Measurements from ENCODE around the gene MFNG. TPM values are rescaled to one million over a fixed set of nuclear protein-coding genes. Genes with fewer than 3 reads are reported as not detected.

Gene MFNG
- total RNA-seq, 1 donor = 0.72 TPM

DNA sequence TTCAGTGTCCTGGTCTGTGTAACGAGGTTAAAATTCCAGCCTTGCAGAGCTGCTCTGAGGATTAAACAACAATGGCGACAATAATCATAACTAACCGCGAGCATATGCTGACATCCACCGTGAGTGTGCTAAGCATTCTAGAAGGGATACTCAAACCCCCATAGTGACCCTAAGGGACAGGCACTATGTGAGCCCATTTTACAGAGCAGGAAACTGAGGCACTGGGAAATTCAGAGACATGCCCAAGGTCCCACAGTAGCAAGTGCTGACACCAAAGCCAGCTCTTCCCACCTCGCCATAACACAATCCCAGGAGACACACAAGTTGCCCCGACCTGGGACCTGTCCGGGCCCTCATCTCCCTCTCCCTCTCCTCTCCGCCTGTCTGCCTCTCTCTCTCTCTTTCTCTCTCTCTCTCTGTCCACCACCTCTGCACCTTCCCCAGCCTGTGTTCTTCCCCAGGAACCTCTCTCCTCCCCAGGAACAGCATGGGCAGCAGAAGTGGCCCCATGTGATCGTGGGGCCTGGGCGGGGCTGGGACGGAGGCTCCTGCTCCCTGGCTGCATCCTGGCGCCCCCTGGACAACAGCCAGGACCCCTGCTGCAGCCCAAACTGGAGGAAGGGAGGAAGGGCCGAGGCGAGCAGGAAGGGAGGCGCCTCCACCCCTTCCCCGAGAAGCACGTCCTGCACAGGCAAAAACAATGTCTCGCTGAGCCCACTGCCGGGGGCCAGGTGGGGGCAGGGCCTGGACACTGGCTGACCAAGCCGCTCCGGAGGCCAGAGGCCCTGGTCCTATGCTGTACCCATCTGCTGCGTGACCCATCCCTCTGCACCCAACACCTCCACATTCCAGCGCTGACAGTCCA is 14.8 kb upstream of the MFNG start:
- H3K4me2 ChIP-seq (ENCODE audit: insufficient read depth, low read length) = no peak overlapping the region
- no peak overlapping the region for H2AFZ ChIP-seq (ENCODE audit: low read length)
- no peak overlapping the region for H3K4me3 ChIP-seq (ENCODE audit: insufficient read depth, low read length)
- TF ChIP-seq, protein P1, sequence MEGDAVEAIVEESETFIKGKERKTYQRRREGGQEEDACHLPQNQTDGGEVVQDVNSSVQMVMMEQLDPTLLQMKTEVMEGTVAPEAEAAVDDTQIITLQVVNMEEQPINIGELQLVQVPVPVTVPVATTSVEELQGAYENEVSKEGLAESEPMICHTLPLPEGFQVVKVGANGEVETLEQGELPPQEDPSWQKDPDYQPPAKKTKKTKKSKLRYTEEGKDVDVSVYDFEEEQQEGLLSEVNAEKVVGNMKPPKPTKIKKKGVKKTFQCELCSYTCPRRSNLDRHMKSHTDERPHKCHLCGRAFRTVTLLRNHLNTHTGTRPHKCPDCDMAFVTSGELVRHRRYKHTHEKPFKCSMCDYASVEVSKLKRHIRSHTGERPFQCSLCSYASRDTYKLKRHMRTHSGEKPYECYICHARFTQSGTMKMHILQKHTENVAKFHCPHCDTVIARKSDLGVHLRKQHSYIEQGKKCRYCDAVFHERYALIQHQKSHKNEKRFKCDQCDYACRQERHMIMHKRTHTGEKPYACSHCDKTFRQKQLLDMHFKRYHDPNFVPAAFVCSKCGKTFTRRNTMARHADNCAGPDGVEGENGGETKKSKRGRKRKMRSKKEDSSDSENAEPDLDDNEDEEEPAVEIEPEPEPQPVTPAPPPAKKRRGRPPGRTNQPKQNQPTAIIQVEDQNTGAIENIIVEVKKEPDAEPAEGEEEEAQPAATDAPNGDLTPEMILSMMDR (IDR thresholded peaks at IDR 0.05; ENCODE audit: extremely low read depth, low read depth, low read length) = no peak
- no peaks in the 10 kb centered on the region for H3K9me3 ChIP-seq (ENCODE audit: low read depth, low read length)
- H3K27me3 ChIP-seq (ENCODE audit: insufficient read depth, low read length) = no peaks in the 10 kb centered on the region
- DNase-seq (ENCODE audit: insufficient read length, low spot score, missing footprints) = peak; percentile 83
- peaks cover 28% of the 10 kb centered on the region for H3K4me1 ChIP-seq (ENCODE audit: insufficient read depth, low read length)
- no peaks in the 10 kb centered on the region for H3K79me2 ChIP-seq (ENCODE audit: insufficient read depth, low read length)
- peaks cover 6% of the 10 kb centered on the region for H4K20me1 ChIP-seq (ENCODE audit: insufficient read depth, low read length)
- H3K27ac ChIP-seq (ENCODE audit: low read depth, low read length) = peak overlapping the region; percentile 56
- peaks cover 47% of the 10 kb centered on the region for H3K36me3 ChIP-seq (ENCODE audit: insufficient read depth, low read length)

DNA sequence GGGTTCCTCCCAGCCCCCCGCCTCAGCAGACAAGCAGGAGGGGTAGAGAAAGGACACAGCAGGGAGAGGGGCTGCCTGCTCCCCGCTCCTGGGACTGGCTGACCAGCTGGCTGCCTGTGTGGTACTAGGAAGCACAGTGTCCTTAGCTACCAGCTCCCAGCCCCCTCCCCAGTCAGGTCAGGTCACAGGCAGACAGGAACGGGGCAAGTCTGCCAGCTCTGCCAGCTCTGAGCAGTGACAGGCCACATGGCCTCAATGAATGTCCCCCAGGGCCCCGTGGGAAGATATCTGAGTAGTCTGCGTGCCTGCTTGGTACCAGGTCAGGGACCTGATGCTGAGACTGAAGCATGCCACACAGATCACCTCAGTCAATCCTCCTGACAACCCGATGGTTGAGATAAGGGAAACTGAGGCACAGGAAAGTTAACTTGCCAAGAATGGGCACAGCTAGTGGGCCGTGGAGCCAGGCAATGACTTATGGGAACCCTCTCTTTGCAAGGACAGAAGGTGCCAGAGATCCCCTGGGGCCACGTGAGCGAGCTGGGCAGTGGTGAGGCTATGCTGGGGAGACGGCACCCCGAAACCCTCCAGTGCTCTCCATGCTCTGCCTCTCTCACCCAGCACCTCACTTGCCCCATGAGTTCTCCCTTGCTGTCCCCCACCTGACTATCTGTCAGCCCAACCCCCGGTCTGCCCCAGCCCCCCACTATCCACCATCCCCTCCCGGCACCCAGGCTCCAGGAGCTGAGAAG is 13.8 kb upstream of the MFNG start:
- Histone ChIP-seq H2AFZ (ENCODE audit: low read length) (no peak overlapping the region), H3K4me2 (ENCODE audit: insufficient read depth, low read length) (no peak overlapping the region), H3K27ac (ENCODE audit: low read depth, low read length) (no peak overlapping the region), H3K9me3 (ENCODE audit: low read depth, low read length) (no peaks in the 10 kb centered on the region), H3K36me3 (ENCODE audit: insufficient read depth, low read length) (peaks cover 46% of the 10 kb centered on the region), H4K20me1 (ENCODE audit: insufficient read depth, low read length) (peaks cover 6% of the 10 kb centered on the region), H3K27me3 (ENCODE audit: insufficient read depth, low read length) (no peaks in the 10 kb centered on the region), H3K79me2 (ENCODE audit: insufficient read depth, low read length) (no peaks in the 10 kb centered on the region), H3K4me3 (ENCODE audit: insufficient read depth, low read length) (no peak overlapping the region), H3K4me1 (ENCODE audit: insufficient read depth, low read length) (peaks cover 28% of the 10 kb centered on the region)
- TF ChIP-seq, protein P1 (IDR thresholded peaks at IDR 0.05; ENCODE audit: extremely low read depth, low read depth, low read length) = no peak
- no peak for DNase-seq (ENCODE audit: insufficient read length, low spot score, missing footprints)

DNA sequence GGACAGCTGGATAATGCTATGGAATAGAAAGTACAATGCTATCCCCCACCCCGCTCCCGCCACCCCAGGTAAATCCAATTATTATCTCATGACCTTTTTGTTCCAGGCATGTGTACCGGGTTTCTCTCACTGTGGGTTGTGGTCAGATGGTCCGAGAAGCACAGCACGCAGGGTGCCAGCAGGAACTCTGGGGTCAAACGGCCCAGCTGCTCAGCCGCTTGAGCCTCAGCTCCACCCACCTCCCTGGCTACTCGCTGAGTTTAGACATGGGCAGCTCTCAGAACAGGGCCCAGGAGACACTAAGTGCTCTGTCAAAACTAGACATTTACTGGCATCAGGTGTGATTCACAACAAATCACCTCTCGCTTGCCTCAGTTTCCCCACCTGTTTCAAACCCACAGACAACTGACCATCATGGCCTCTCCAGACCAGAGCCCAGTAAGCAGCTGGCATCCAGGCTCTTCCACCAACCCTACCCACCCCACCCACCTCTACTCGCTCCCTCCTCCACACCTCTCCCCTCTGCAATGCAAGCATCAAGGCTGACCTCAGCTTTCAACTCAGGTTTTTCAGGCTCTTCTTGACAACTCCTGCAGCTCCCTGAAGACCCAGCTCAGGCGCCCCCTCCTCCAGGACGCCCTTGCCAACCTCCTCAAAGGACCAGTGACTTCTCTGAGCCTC is 13.0 kb upstream of the MFNG start:
- Histone ChIP-seq H3K4me2 (ENCODE audit: insufficient read depth, low read length) (no peak overlapping the region), H3K27ac (ENCODE audit: low read depth, low read length) (no peak overlapping the region), H3K4me1 (ENCODE audit: insufficient read depth, low read length) (peaks cover 28% of the 10 kb centered on the region), H4K20me1 (ENCODE audit: insufficient read depth, low read length) (peaks cover 6% of the 10 kb centered on the region), H2AFZ (ENCODE audit: low read length) (no peak overlapping the region), H3K36me3 (ENCODE audit: insufficient read depth, low read length) (peaks cover 38% of the 10 kb centered on the region), H3K9me3 (ENCODE audit: low read depth, low read length) (no peaks in the 10 kb centered on the region), H3K79me2 (ENCODE audit: insufficient read depth, low read length) (no peaks in the 10 kb centered on the region), H3K4me3 (ENCODE audit: insufficient read depth, low read length) (no peak overlapping the region), H3K27me3 (ENCODE audit: insufficient read depth, low read length) (no peaks in the 10 kb centered on the region)
- TF ChIP-seq, protein P1 (IDR thresholded peaks at IDR 0.05; ENCODE audit: extremely low read depth, low read depth, low read length) = no peak
- DNase-seq (ENCODE audit: insufficient read length, low spot score, missing footprints) = no peak

Data from osteoblast (primary cell).